ENCODE results near the gene ZNF638.

ZNF638 gene

GRCh38 chr2:71474744-71475397 lies 143.3 kb downstream of the ZNF638 start:
- FAIRE-seq, result no peak

GRCh38 chr2:71476495-71476894 lies 144.9 kb downstream of the ZNF638 start:
- no peak for FAIRE-seq

- no peak for FAIRE-seq
Observed at GRCh38 chr2:71477231-71477691, 145.7 kb downstream of the ZNF638 start.

GRCh38 chr2:71478806-71479205 lies 147.2 kb downstream of the ZNF638 start:
- FAIRE-seq, result no peak

GRCh38 chr2:71479261-71479660 lies 147.7 kb downstream of the ZNF638 start:
- FAIRE-seq, result no peak

GRCh38 chr2:71481111-71481510 lies 149.5 kb downstream of the ZNF638 start:
- no peak for FAIRE-seq

- no peak for FAIRE-seq
Observed at GRCh38 chr2:71482055-71482454, 150.5 kb downstream of the ZNF638 start.

GRCh38 chr2:71483246-71483645 lies 151.7 kb downstream of the ZNF638 start:
- FAIRE-seq, result no peak

- FAIRE-seq, result no peak
Observed at GRCh38 chr2:71484354-71484753, 152.8 kb downstream of the ZNF638 start.

All from islet of Langerhans (tissue), 1 donor.